Activated T-cell treated with anti-CD3 and anti-CD28 coated beads, Interleukin-2, amount 50 U/mL, for 1 hour (primary cell): ENCODE measurements around the gene LIPT2.

Experiments used
- DNase-seq: peaks from one replicate; pipeline ENCODE4 v3.0.0-alpha.2; 2020

Gene LIPT2

GRCh38 chr11:74463216-74463615 lies 30.3 kb downstream of the LIPT2 start:
- DNase-seq: no peak

- no peak for DNase-seq
These were observed 30.9 kb downstream of the LIPT2 start for GRCh38 chr11:74462631-74463030.

GRCh38 chr11:74462009-74462408 lies 31.5 kb downstream of the LIPT2 start:
- DNase-seq: no peak

GRCh38 chr11:74460481-74461154 lies 32.9 kb downstream of the LIPT2 start:
- no peak for DNase-seq

- no peak for DNase-seq
These were observed 33.5 kb downstream of the LIPT2 start for GRCh38 chr11:74460065-74460464.

GRCh38 chr11:74459584-74459983 lies 33.9 kb downstream of the LIPT2 start:
- no peak for DNase-seq

- no peak for DNase-seq
These were observed 36.2 kb downstream of the LIPT2 start for GRCh38 chr11:74457356-74457755.

- DNase-seq: peak; percentile 63
These were observed 40.0 kb downstream of the LIPT2 start for GRCh38 chr11:74453373-74453975.

- DNase-seq: no peak
These were observed 41.2 kb downstream of the LIPT2 start for GRCh38 chr11:74452366-74452765.

- DNase-seq: no peak
These were observed 43.2 kb downstream of the LIPT2 start for GRCh38 chr11:74450318-74450717.

GRCh38 chr11:74449369-74449931 lies 44.1 kb downstream of the LIPT2 start:
- peak; percentile 24 for DNase-seq

- DNase-seq: no peak
These were observed 45.8 kb downstream of the LIPT2 start for GRCh38 chr11:74447720-74448119.

- no peak for DNase-seq
These were observed 47.0 kb downstream of the LIPT2 start for GRCh38 chr11:74446532-74446938.

- no peak for DNase-seq
These were observed 49.2 kb downstream of the LIPT2 start for GRCh38 chr11:74444173-74444826.

- DNase-seq: no peak
These were observed 50.3 kb downstream of the LIPT2 start for GRCh38 chr11:74443071-74443864.

GRCh38 chr11:74442636-74443035 lies 50.9 kb downstream of the LIPT2 start:
- no peak for DNase-seq
